ENCODE data around the gene ACSL1. TPM values are rescaled to one million over a fixed set of nuclear protein-coding genes. Genes with fewer than 3 reads are reported as not detected.

The ACSL1 gene
- total RNA-seq, 1 experiment from 2014 or later, result 3.5 TPM

GRCh38 chr4:184807256-184807655 lies 18.5 kb downstream of the ACSL1 start:
- H3K27me3 ChIP-seq (ENCODE audit: insufficient read depth, low read length), result no peaks in the 10 kb centered on the region
- H4K20me1 ChIP-seq (ENCODE audit: control insufficient read depth, insufficient read depth, insufficient read length), result no peaks in the 10 kb centered on the region
- no peak overlapping the region for H4K91ac ChIP-seq (ENCODE audit: insufficient read length, low read depth, low read length)
- no peak overlapping the region for H3K14ac ChIP-seq (ENCODE audit: insufficient read depth, low read length)
- H3K4ac ChIP-seq (ENCODE audit: low read depth, low read length), result no peak overlapping the region
- H2BK20ac ChIP-seq (ENCODE audit: low read depth, low read length, poor library complexity, severe bottlenecking), result no peak overlapping the region
- no peak overlapping the region for H4K8ac ChIP-seq (replicated peaks; ENCODE audit: insufficient read length, low read depth, low read length)
- H3K4me1 ChIP-seq (ENCODE audit: insufficient read depth, low read length), result peaks cover 6% of the 10 kb centered on the region
- Mint-ChIP-seq H3K27ac (no peak overlapping the region), H3K9me3 (no peaks in the 10 kb centered on the region), H3K4me3 (no peak overlapping the region), H3K4me1 (peaks cover 30 to 31% of the 10 kb centered on the region in 2 experiments), H3K36me3 (ENCODE audit: insufficient read depth in 1 of 3, low read depth in 3 of 3) (no peaks in the 10 kb centered on the region), H3K27me3 (ENCODE audit: low read depth) (peaks cover 21% of the 10 kb centered on the region)
- no peak overlapping the region for H3K23ac ChIP-seq (ENCODE audit: insufficient read length, low read depth, low read length)
- H3T11ph ChIP-seq (ENCODE audit: low read length), result no peak overlapping the region
- TF ChIP-seq, protein P1, sequence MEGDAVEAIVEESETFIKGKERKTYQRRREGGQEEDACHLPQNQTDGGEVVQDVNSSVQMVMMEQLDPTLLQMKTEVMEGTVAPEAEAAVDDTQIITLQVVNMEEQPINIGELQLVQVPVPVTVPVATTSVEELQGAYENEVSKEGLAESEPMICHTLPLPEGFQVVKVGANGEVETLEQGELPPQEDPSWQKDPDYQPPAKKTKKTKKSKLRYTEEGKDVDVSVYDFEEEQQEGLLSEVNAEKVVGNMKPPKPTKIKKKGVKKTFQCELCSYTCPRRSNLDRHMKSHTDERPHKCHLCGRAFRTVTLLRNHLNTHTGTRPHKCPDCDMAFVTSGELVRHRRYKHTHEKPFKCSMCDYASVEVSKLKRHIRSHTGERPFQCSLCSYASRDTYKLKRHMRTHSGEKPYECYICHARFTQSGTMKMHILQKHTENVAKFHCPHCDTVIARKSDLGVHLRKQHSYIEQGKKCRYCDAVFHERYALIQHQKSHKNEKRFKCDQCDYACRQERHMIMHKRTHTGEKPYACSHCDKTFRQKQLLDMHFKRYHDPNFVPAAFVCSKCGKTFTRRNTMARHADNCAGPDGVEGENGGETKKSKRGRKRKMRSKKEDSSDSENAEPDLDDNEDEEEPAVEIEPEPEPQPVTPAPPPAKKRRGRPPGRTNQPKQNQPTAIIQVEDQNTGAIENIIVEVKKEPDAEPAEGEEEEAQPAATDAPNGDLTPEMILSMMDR (conservative IDR thresholded peaks at IDR 0.05), result no peak
- no peak overlapping the region for H3K18ac ChIP-seq (ENCODE audit: insufficient read length, low read depth, low read length)
- H3K4me2 ChIP-seq (ENCODE audit: insufficient read depth, insufficient read length, low read length), result no peak overlapping the region
- no peak overlapping the region for H2BK5ac ChIP-seq (ENCODE audit: insufficient read length, low read length)
- H3K79me2 ChIP-seq (ENCODE audit: insufficient read depth, low read length), result no peaks in the 10 kb centered on the region
- H2BK15ac ChIP-seq (ENCODE audit: low read depth, low read length), result no peak overlapping the region
- H2BK120ac ChIP-seq (ENCODE audit: low read depth, low read length, poor library complexity, severe bottlenecking), result no peak overlapping the region
- no peak overlapping the region for H3K9ac ChIP-seq (ENCODE audit: extremely low read depth, insufficient read length, low read length)
- H3K23me2 ChIP-seq (ENCODE audit: insufficient read length, low read depth, low read length, poor library complexity, severe bottlenecking), result no peaks in the 10 kb centered on the region
- H4K5ac ChIP-seq (ENCODE audit: insufficient read length, low read depth, low read length), result no peak overlapping the region
- no peak overlapping the region for H3K27ac ChIP-seq (ENCODE audit: insufficient read length, low read depth, low read length)
- H3K9me3 ChIP-seq (ENCODE audit: control insufficient read depth, low read depth, low read length), result no peaks in the 10 kb centered on the region
- no peaks in the 10 kb centered on the region for H3K79me1 ChIP-seq (ENCODE audit: insufficient read depth, low read depth, low read length, poor library complexity, severe bottlenecking)
- no peak overlapping the region for H3K56ac ChIP-seq (ENCODE audit: insufficient read length, low read depth, low read length)
- no peak for DNase-seq
- no peak overlapping the region for H2AK5ac ChIP-seq (ENCODE audit: insufficient read length, low read length)
- H2AFZ ChIP-seq (ENCODE audit: low read length), result no peak overlapping the region
- no CpG with 5 or more reads among the region's 3 CpGs for WGBS (ENCODE audit: extremely low coverage, insufficient read length, low lambda C conversion rate)
- H2BK12ac ChIP-seq (ENCODE audit: insufficient read length, low read depth, low read length), result no peak overlapping the region
